Activated CD4-positive, alpha-beta T cell treated with anti-CD3 and anti-CD28 coated beads, Interleukin-2, amount 10 ng/mL, durations not matched to agents 7 days and 5 days (primary cell): ENCODE data around the gene GPC1. TPM values are rescaled to one million over a fixed set of nuclear protein-coding genes. Genes with fewer than 3 reads are reported as not detected.

ENCODE experiments used
- CTCF ChIA-PET: fragments of 350-600 bp; sonication (Branson Sonifier 250); formaldehyde crosslinking; loops from one replicate; lab custom pipeline; 2021; ENCODE audit warnings: antibody characterized with exemption; lab: Charles Lee
- POLR2A ChIA-PET: fragments of 350-600 bp; sonication (Branson Sonifier 250); formaldehyde crosslinking; loops from one replicate; lab custom pipeline; 2021; ENCODE audit warnings: antibody characterized with exemption; lab: Charles Lee
- DNase-seq: peaks from one replicate; pipeline ENCODE4 v3.0.0-alpha.2; 2020
- H3K27ac Mint-ChIP-seq: one replicate; pipeline ENCODE4 v1.8.0; 2021; ENCODE audit warnings: mild to moderate bottlenecking, moderate library complexity, mixed read lengths
- H3K27me3 Mint-ChIP-seq: one replicate; pipeline ENCODE4 v1.8.0; 2021; ENCODE audit warnings: mixed read lengths
- H3K36me3 Mint-ChIP-seq: one replicate; pipeline ENCODE4 v1.8.0; 2021; ENCODE audit warnings: low read depth, mixed read lengths
- H3K4me1 Mint-ChIP-seq: one replicate; pipeline ENCODE4 v1.8.0; 2021; ENCODE audit warnings: mixed read lengths
- H3K4me3 Mint-ChIP-seq: one replicate; pipeline ENCODE4 v1.8.0; 2021; ENCODE audit warnings: mild to moderate bottlenecking, moderate library complexity, mixed read lengths
- H3K9me3 Mint-ChIP-seq: one replicate; pipeline ENCODE4 v1.8.0; 2021; ENCODE audit warnings: mixed read lengths
- microRNA-seq: library from miRNA; unstranded; fragments of <30 nt; microRNA quantifications from one replicate; pipeline ENCODE4 v1.2.0, GENCODE V29; 2021; ENCODE audit warnings: borderline microRNAs expressed, borderline replicate concordance
- total RNA-seq, 2 experiments: library from RNA; stranded (reverse); gene quantifications; one replicate each; pipeline ENCODE4 v1.2.3, GENCODE V29; 2021

The GPC1 gene
- total RNA-seq, 2 experiments from 2014 or later = 7.3 to 7.5 TPM

DNA sequence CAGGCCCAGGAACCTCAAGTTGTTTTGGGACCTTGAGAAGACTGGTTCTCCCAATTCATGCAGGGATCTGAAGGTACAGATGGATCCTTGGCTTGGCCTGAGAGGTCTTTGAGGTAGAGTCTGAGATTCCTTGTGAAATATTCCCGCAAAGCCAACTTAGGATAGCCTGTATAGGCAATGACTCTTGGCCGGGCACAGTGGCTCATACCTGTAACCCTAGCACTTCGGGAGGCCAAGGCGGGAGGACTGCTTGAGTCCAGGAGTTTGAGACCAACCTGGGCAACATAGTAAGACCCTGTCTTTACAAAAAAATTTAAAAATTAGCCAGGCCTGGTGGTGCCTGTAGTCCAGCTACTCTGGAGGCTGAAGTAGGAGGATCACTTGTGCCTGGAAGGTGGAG lies 81.9 kb downstream of the GPC1 start:
- Mint-ChIP-seq H3K4me3 (no peak overlapping the region), H3K27ac (no peak overlapping the region), H3K27me3 (peaks cover 4% of the 10 kb centered on the region), H3K9me3 (peaks cover 3% of the 10 kb centered on the region), H3K4me1 (peaks cover 10% of the 10 kb centered on the region), H3K36me3 (peaks cover 8% of the 10 kb centered on the region)
- ChIA-PET POLR2A (no interaction called here), CTCF (interaction anchor here (1.4 kb wide), 1 partner anchor 11 kb away, joined by 3 read pairs; no protein-coding TSS in a partner anchor)
- DNase-seq = no peak

Small RNA genes within 50 kb of the gene (microRNA-seq; reads per million reads assigned to microRNA genes)
- gene MIR149 = 59.0 reads per million, percentile 65 among the genes with 10 or more reads in this experiment

Other genes with a start within 250 kb of the GPC1 start
- gene ANKMY1, start 122.3 kb downstream of the GPC1 start, total RNA-seq = 10 to 100 TPM; 38.5 to 39.5 TPM
- 10 to 100 TPM in 1 of 2 experiments, 1 to 10 TPM in 1; 9.6 to 11.6 TPM for gene DUSP28, start 124.7 kb downstream of the GPC1 start, total RNA-seq
- gene RNPEPL1, start 132.8 kb downstream of the GPC1 start, total RNA-seq = 100 to 1,000 TPM; 118 to 122 TPM
- 10 to 100 TPM; 40.5 to 58.6 TPM for gene CAPN10, start 151.1 kb downstream of the GPC1 start, total RNA-seq
- gene GPR35, start 189.8 kb downstream of the GPC1 start, total RNA-seq = 1 to 10 TPM; 4.1 to 5.1 TPM
- gene AQP12B, start 247.2 kb downstream of the GPC1 start, total RNA-seq = not detected